AG04450 (cell line): ENCODE results near the gene ABCA10. TPM values are rescaled to one million over a fixed set of nuclear protein-coding genes. Genes with fewer than 3 reads are reported as not detected.

Source experiments
- CTCF ChIA-PET: fragments of 300-600, 350-600 bp; formaldehyde crosslinking; extraction: SDS; loops from one replicate; lab custom pipeline; 2022; ENCODE audit warnings: antibody characterized with exemption, inconsistent platforms; lab: Charles Lee
- POLR2A ChIA-PET: fragments of 350-600 bp; formaldehyde crosslinking; extraction: SDS; loops from one replicate; lab custom pipeline; 2021; ENCODE audit warnings: antibody characterized with exemption, inconsistent platforms; lab: Yijun Ruan, JAX
- DNase-seq: peaks from one replicate; pipeline ENCODE4 v3.0.0-alpha.2; 2011; ENCODE audit warnings: low read depth, low spot score
- H3K27ac ChIP-seq: one replicate; pipeline ENCODE4 v1.5.1; 2012; ENCODE audit warnings: low read depth, low read length, control low read depth
- H3K27me3 ChIP-seq: one replicate; pipeline ENCODE4 v1.6.0; 2012; ENCODE audit warnings: low read length; ENCODE audit not compliant: control insufficient read depth, insufficient read depth
- H3K4me3 ChIP-seq: 2 replicates; pipeline ENCODE4 v1.5.1; 2011; ENCODE audit warnings: mild to moderate bottlenecking, low read depth, low read length, control low read depth
- H3K9me3 ChIP-seq: 2 replicates; pipeline ENCODE4 v1.5.1; 2012; ENCODE audit warnings: low read length; ENCODE audit not compliant: control insufficient read depth, insufficient read depth
- CTCF ChIP-seq: IDR thresholded peaks from 2 replicates; pipeline ENCODE4 v1.5.1; 2011; ENCODE audit warnings: low read depth, low read length, control low read depth, inconsistent platforms
- polyA plus RNA-seq: library from polyadenylated mRNA; depleted of rRNA; stranded (reverse); fragments of >200 nt; gene quantifications from 2 replicates; pipeline ENCODE4 v1.2.3, GENCODE V29; 2011

Gene ABCA10
- polyA plus RNA-seq, 1 experiment = 0.58 TPM

GRCh38 chr17:69246726-69247375, 18.2 kb upstream of the ABCA10 start:
- H3K9me3 ChIP-seq = no peaks in the 10 kb centered on the region

GRCh38 chr17:69246202-69246601, 17.6 kb upstream of the ABCA10 start:
- no peak overlapping the region for H3K4me3 ChIP-seq
- POLR2A ChIA-PET = no interaction called here

More at GRCh38 chr17:69246726-69247375, 18.2 kb upstream of the ABCA10 start:
- H3K27me3 ChIP-seq = no peaks in the 10 kb centered on the region
- no peak for DNase-seq
- no peak overlapping the region for H3K4me3 ChIP-seq
- H3K27ac ChIP-seq = no peak overlapping the region
- ChIA-PET CTCF (interaction anchor here (0.8 to 10.1 kb wide), 13 partner anchors 9 to 1305 kb away, joined by 3 to 115 read pairs (median 3); no protein-coding TSS in a partner anchor), POLR2A (no interaction called here)
- peak; percentile 54 for TF ChIP-seq CTCF

GRCh38 chr17:69245617-69246016, 17.0 kb upstream of the ABCA10 start:
- Histone ChIP-seq H3K27ac (no peak overlapping the region), H3K9me3 (no peaks in the 10 kb centered on the region), H3K27me3 (no peaks in the 10 kb centered on the region), H3K4me3 (no peak overlapping the region)
- DNase-seq = no peak
- TF ChIP-seq CTCF = no peak
- ChIA-PET CTCF (interaction anchor here (1.8 to 10.1 kb wide), 4 partner anchors 10 to 484 kb away, joined by 8 to 115 read pairs (median 53); no protein-coding TSS in a partner anchor), POLR2A (no interaction called here)

More at GRCh38 chr17:69246202-69246601, 17.6 kb upstream of the ABCA10 start:
- CTCF ChIA-PET = interaction anchor here (1.4 to 10.1 kb wide), 4 partner anchors 451 to 485 kb away, joined by 3 to 115 read pairs (median 48); no protein-coding TSS in a partner anchor
- H3K9me3 ChIP-seq = no peaks in the 10 kb centered on the region
- DNase-seq = no peak
- no peak overlapping the region for H3K27ac ChIP-seq
- H3K27me3 ChIP-seq = no peaks in the 10 kb centered on the region
- no peak for TF ChIP-seq CTCF

- H3K27me3 ChIP-seq = no peaks in the 10 kb centered on the region
- no peak for DNase-seq
- H3K27ac ChIP-seq = no peak overlapping the region
- POLR2A ChIA-PET = no interaction called here
- no peak for TF ChIP-seq CTCF
- no peaks in the 10 kb centered on the region for H3K9me3 ChIP-seq
- CTCF ChIA-PET = interaction anchor here (2.7 to 10.1 kb wide), 3 partner anchors 463 to 468 kb away, joined by 27 to 115 read pairs (median 29); no protein-coding TSS in a partner anchor
- H3K4me3 ChIP-seq = no peak overlapping the region
Observed at GRCh38 chr17:69239611-69240600, 11.3 kb upstream of the ABCA10 start.
